ENCODE data around the gene SLC29A1.

The SLC29A1 gene

GRCh38 chr6:44270526-44271405 lies 47.4 kb downstream of the SLC29A1 start:
- no peak for DNase-seq

- no peak for DNase-seq
Observed at GRCh38 chr6:44271406-44271723, 48.0 kb downstream of the SLC29A1 start.

GRCh38 chr6:44271914-44272313 lies 48.5 kb downstream of the SLC29A1 start:
- DNase-seq = no peak

GRCh38 chr6:44272529-44272928 lies 49.1 kb downstream of the SLC29A1 start:
- DNase-seq = no peak

GRCh38 chr6:44272999-44273566 lies 49.7 kb downstream of the SLC29A1 start:
- no peak for DNase-seq

- no peak for DNase-seq
Observed at GRCh38 chr6:44273617-44274016, 50.2 kb downstream of the SLC29A1 start.

GRCh38 chr6:44275271-44275748 lies 51.9 kb downstream of the SLC29A1 start:
- DNase-seq = no peak

GRCh38 chr6:44275749-44276648 lies 52.6 kb downstream of the SLC29A1 start:
- DNase-seq = no peak

GRCh38 chr6:44276667-44277640 lies 53.6 kb downstream of the SLC29A1 start:
- DNase-seq = no peak

GRCh38 chr6:44277763-44278162 lies 54.4 kb downstream of the SLC29A1 start:
- DNase-seq = no peak

GRCh38 chr6:44278315-44278714 lies 54.9 kb downstream of the SLC29A1 start:
- no peak for DNase-seq

- peak; percentile 62 for DNase-seq
Observed at GRCh38 chr6:44278774-44279697, 55.6 kb downstream of the SLC29A1 start.
